DOHH2 (cell line): ENCODE data around the gene ZNF284.

Source experiments
- H3F3A ChIP-seq: fragments of 200-600 bp; sonication (generic), shearing (Covaris generic); 2 replicates; pipeline ENCODE4 v1.6.0; 2016; ENCODE audit warnings: antibody characterized with exemption, mild to moderate bottlenecking; ENCODE audit not compliant: control insufficient read depth, insufficient read depth
- H3K27ac ChIP-seq: fragments of 200-600 bp; sonication (generic); 2 replicates; pipeline ENCODE4 v1.5.1; 2014; ENCODE audit warnings: low read depth, mild to moderate bottlenecking, low read length, moderate library complexity
- H3K27me3 ChIP-seq: fragments of 200-600 bp; sonication (generic); 2 replicates; pipeline ENCODE4 v1.6.1; 2014; ENCODE audit warnings: mild to moderate bottlenecking, low read length, mixed read lengths; ENCODE audit not compliant: control insufficient read depth
- H3K36me3 ChIP-seq: fragments of 200-600 bp; sonication (generic); 2 replicates; pipeline ENCODE4 v1.6.1; 2014; ENCODE audit warnings: mild to moderate bottlenecking, low read length, moderate library complexity, mixed read lengths; ENCODE audit not compliant: control insufficient read depth
- H3K4me1 ChIP-seq: fragments of 200-600 bp; sonication (generic); 2 replicates; pipeline ENCODE4 v1.6.1; 2014; ENCODE audit warnings: mild to moderate bottlenecking, low read length, mixed read lengths; ENCODE audit not compliant: control insufficient read depth
- H3K4me2 ChIP-seq: fragments of 200-600 bp; sonication (generic); 2 replicates; pipeline ENCODE4 v1.6.0; 2014; ENCODE audit warnings: mild to moderate bottlenecking, low read length, moderate library complexity
- H3K4me3 ChIP-seq: fragments of 200-600 bp; sonication (generic); 2 replicates; pipeline ENCODE4 v1.5.1; 2014; ENCODE audit warnings: mild to moderate bottlenecking, low read length, mixed read lengths
- H3K79me2 ChIP-seq: fragments of 200-600 bp; sonication (generic); 2 replicates; pipeline ENCODE4 v1.6.1; 2014; ENCODE audit warnings: mild to moderate bottlenecking, low read length, mixed read lengths; ENCODE audit not compliant: control insufficient read depth
- H3K9me2 ChIP-seq: fragments of 200-600 bp; sonication (generic); replicated peaks from 2 replicates; pipeline ENCODE4 v1.6.1; 2014; ENCODE audit warnings: mild to moderate bottlenecking, low read length, mixed read lengths; ENCODE audit not compliant: control insufficient read depth
- H3K9me3 ChIP-seq: fragments of 200-600 bp; sonication (generic); 2 replicates; pipeline ENCODE4 v1.6.1; 2014; ENCODE audit warnings: antibody characterized with exemption, low read length, mixed read lengths; ENCODE audit not compliant: control insufficient read depth, insufficient read depth
- H4K20me1 ChIP-seq: fragments of 200-600 bp; sonication (generic); 2 replicates; pipeline ENCODE4 v1.6.0; 2014; ENCODE audit warnings: low read depth, mild to moderate bottlenecking, antibody characterized with exemption, low read length, moderate library complexity; ENCODE audit not compliant: control insufficient read depth, insufficient read depth
- CTCF ChIP-seq: fragments of 200-600 bp; sonication (generic); IDR thresholded peaks from one replicate; pipeline ENCODE4 v1.5.1; 2014; ENCODE audit warnings: antibody characterized with exemption, mild to moderate bottlenecking, low read depth, low read length; ENCODE audit not compliant: poor library complexity, severe bottlenecking
- EZH2phosphoT487 ChIP-seq: fragments of 200-600 bp; sonication (generic); IDR thresholded peaks from 2 replicates; pipeline ENCODE4 v1.6.1; 2017; ENCODE audit warnings: borderline replicate concordance, mild to moderate bottlenecking, antibody characterized with exemption, low read length, moderate library complexity, mixed read lengths

ZNF284 gene

GRCh38 chr19:44072543-44073401 lies 813 bp downstream of the ZNF284 start:
- H4K20me1 ChIP-seq, result no peaks in the 10 kb centered on the region
- H3K9me3 ChIP-seq, result peaks cover 13% of the 10 kb centered on the region; the same call in 1 of the 2 replicates
- no peaks in the 10 kb centered on the region for H3K4me1 ChIP-seq
- no peak overlapping the region for H3K27ac ChIP-seq
- H3F3A ChIP-seq, result no peaks in the 10 kb centered on the region
- no peak overlapping the region for H3K4me2 ChIP-seq
- H3K36me3 ChIP-seq, result no peaks in the 10 kb centered on the region
- TF ChIP-seq EZH2phosphoT487, result no peak
- TF ChIP-seq CTCF, result no peak
- no peak overlapping the region for H3K4me3 ChIP-seq
- H3K27me3 ChIP-seq, result no peaks in the 10 kb centered on the region
- no peaks in the 10 kb centered on the region for H3K9me2 ChIP-seq
- H3K79me2 ChIP-seq, result no peaks in the 10 kb centered on the region

GRCh38 chr19:44076325-44076724 lies 4.4 kb downstream of the ZNF284 start:
- no peak overlapping the region for H3K27ac ChIP-seq

GRCh38 chr19:44092108-44092507 lies 20.1 kb downstream of the ZNF284 start:
- TF ChIP-seq CTCF (no peak), EZH2phosphoT487 (no peak)
- Histone ChIP-seq H4K20me1 (no peaks in the 10 kb centered on the region), H3K9me2 (no peaks in the 10 kb centered on the region), H3K9me3 (peaks cover 8% of the 10 kb centered on the region; the same call in 1 of the 2 replicates), H3K27me3 (no peaks in the 10 kb centered on the region), H3F3A (no peaks in the 10 kb centered on the region), H3K36me3 (no peaks in the 10 kb centered on the region), H3K27ac (no peak overlapping the region), H3K4me2 (no peak overlapping the region), H3K4me1 (peaks cover 14% of the 10 kb centered on the region), H3K4me3 (no peak overlapping the region), H3K79me2 (0 out of 2 replicates have a peak, but pooled peaks cover 3% of the 10 kb centered on the region)

More at GRCh38 chr19:44076325-44076724, 4.4 kb downstream of the ZNF284 start:
- no peaks in the 10 kb centered on the region for H3K36me3 ChIP-seq
- H3K4me3 ChIP-seq, result no peak overlapping the region
- no peaks in the 10 kb centered on the region for H3K9me2 ChIP-seq
- H3K79me2 ChIP-seq, result no peaks in the 10 kb centered on the region
- no peaks in the 10 kb centered on the region for H3K27me3 ChIP-seq
- no peaks in the 10 kb centered on the region for H3K4me1 ChIP-seq
- H3F3A ChIP-seq, result no peaks in the 10 kb centered on the region
- TF ChIP-seq CTCF, result no peak
- TF ChIP-seq EZH2phosphoT487, result no peak
- H3K4me2 ChIP-seq, result no peak overlapping the region
- H4K20me1 ChIP-seq, result no peaks in the 10 kb centered on the region
- peaks cover 13% of the 10 kb centered on the region; the same call in 1 of the 2 replicates for H3K9me3 ChIP-seq
